Measurements from ENCODE around the gene RRAD.

DNA sequence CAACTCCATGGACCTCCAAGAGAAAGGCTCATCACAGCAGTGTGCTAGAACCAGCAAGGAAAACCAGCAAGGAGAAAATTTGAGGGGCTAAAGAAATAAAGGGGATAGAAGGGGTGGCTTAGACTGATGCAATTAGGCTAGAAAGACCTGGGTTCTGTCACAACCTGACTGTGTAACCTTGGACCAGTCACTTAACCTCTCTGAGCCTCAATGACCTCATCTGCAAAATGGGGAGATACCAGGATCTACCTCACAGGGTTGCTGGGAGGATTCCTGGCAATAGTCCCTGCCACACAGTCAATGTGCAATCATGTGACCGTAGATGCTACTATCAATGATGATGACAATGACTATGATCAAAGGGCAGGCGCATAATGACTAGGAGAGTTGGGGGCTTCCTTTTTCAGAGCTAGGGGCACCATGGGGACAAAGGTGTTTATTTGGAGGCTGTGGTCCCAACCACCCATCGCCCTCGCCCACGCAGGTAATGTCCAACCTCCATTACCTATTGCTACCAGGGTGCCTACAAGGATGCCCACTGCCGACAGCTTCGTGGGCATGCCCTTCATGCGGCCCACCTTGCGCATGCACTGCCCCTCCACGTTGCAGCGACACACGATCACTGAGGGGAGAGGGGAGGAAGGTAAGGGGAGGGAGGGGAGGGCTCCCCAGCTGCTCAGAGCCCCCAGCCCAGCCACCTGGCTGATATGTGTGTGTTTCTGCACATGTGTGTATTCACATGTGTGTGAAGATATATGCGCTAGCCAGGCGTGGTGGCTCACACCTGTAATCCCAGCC lies 16.4 kb downstream of the RRAD start:
- TF ChIP-seq, protein P1, sequence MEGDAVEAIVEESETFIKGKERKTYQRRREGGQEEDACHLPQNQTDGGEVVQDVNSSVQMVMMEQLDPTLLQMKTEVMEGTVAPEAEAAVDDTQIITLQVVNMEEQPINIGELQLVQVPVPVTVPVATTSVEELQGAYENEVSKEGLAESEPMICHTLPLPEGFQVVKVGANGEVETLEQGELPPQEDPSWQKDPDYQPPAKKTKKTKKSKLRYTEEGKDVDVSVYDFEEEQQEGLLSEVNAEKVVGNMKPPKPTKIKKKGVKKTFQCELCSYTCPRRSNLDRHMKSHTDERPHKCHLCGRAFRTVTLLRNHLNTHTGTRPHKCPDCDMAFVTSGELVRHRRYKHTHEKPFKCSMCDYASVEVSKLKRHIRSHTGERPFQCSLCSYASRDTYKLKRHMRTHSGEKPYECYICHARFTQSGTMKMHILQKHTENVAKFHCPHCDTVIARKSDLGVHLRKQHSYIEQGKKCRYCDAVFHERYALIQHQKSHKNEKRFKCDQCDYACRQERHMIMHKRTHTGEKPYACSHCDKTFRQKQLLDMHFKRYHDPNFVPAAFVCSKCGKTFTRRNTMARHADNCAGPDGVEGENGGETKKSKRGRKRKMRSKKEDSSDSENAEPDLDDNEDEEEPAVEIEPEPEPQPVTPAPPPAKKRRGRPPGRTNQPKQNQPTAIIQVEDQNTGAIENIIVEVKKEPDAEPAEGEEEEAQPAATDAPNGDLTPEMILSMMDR (IDR thresholded peaks at IDR 0.05; ENCODE audit: low read depth, low read length, poor library complexity, severe bottlenecking), result no peak
- TF ChIP-seq EZH2phosphoT487 (IDR thresholded peaks at IDR 0.05; ENCODE audit: borderline replicate concordance, low read length), result no peak

Measured in DOHH2 (cell line).